Upper lobe of left lung (tissue), 6 donors: Measurements from ENCODE around the gene CCER1. TPM values are rescaled to one million over a fixed set of nuclear protein-coding genes. Genes with fewer than 3 reads are reported as not detected.

Experiments used
- ATAC-seq, 2 donors: fragments of 200-7000 bp; cut with Tn5 transposase; one replicate each; pipeline ENCODE4 v1.9.1; 2022; ENCODE audit warnings: mild to moderate bottlenecking in 2 of 2, moderate library complexity in 2 of 2; ENCODE audit not compliant: low FRiP score in 2 of 2
- DNase-seq, 2 donors: peaks; one replicate each; pipeline ENCODE4 v3.0.0-alpha.2; 2019 to 2020
- H3K27ac ChIP-seq, 4 donors: fragments of 200-600 bp; sonication (generic); one replicate each; pipeline ENCODE4 v1.5.1; 2016 to 2019
- H3K27me3 ChIP-seq, 4 donors: fragments of 200-600 bp; sonication (generic); one replicate each; pipeline ENCODE4 v1.5.1; 2017 to 2019
- H3K36me3 ChIP-seq, 4 donors: fragments of 200-600 bp; sonication (generic); one replicate each; pipeline ENCODE4 v1.5.1; 2016 to 2019
- H3K4me1 ChIP-seq, 4 donors: fragments of 200-600 bp; sonication (generic); one replicate each; pipeline ENCODE4 v1.5.1; 2018 to 2019
- H3K4me3 ChIP-seq, 4 donors: fragments of 200-600 bp; sonication (generic); one replicate each; pipeline ENCODE4 v1.5.1; 2017 to 2019; ENCODE audit warnings: mild to moderate bottlenecking in 2 of 4, moderate library complexity in 1 of 4
- H3K9me3 ChIP-seq, 4 donors: fragments of 200-600 bp; sonication (generic); one replicate each; pipeline ENCODE4 v1.5.1; 2018 to 2019
- CTCF ChIP-seq, 6 experiments: fragments of 450-650 bp in 4 of 6; fragments of 200-600 bp in 2 of 6; sonication (generic) in 2 of 6; IDR thresholded peaks; one replicate each; pipeline ENCODE4 v1.5.1; 2016 to 2019; ENCODE audit warnings: antibody characterized with exemption in 6 of 6
- EP300 ChIP-seq, 4 donors: sonication (generic); formaldehyde crosslinking; IDR thresholded peaks; one replicate each; pipeline ENCODE4 v1.5.1; 2017; ENCODE audit warnings: antibody characterized with exemption in 4 of 4, control low read depth in 2 of 4
- POLR2A ChIP-seq, 4 donors: fragments of 450-650 bp; IDR thresholded peaks; one replicate each; pipeline ENCODE4 v1.5.1; 2016 to 2017; ENCODE audit warnings: antibody characterized with exemption in 4 of 4, mild to moderate bottlenecking in 2 of 4
- POLR2AphosphoS5 ChIP-seq, 2 donors: sonication (generic); formaldehyde crosslinking; IDR thresholded peaks; one replicate each; pipeline ENCODE4 v1.5.1; 2017; ENCODE audit warnings: antibody characterized with exemption in 2 of 2
- WGBS, 2 donors: methylation state at CpG; one replicate each; pipeline ENCODE4 v1.1.5; 2017 to 2018; 5-methylcytosine and 5-hydroxymethylcytosine counted together
- total RNA-seq, 6 donors: library from RNA; depleted of rRNA in 4 of 6; stranded (reverse); fragments of >200 nt in 4 of 6; gene quantifications; one replicate each; pipeline versions ENCODE4 v1.1.0 to v1.2.1, GENCODE V29; 2016 to 2021
- donor health status: DM: no; HTN: no; CAD: no; lungs with moderate emphysema.
- donor health status: DM: no; HTN: yes; CAD: no; lungs with severe emphysema.

The CCER1 gene
- total RNA-seq, 6 donors from 2014 or later: not detected

- Histone ChIP-seq H3K4me1 (no peaks in the 10 kb centered on the region), H3K36me3 (no peaks in the 10 kb centered on the region), H3K9me3 (no peaks in the 10 kb centered on the region), H3K27ac (no peak overlapping the region), H3K4me3 (no peak overlapping the region), H3K27me3 (no peaks in the 10 kb centered on the region)
- DNase-seq (no peak), ATAC-seq (no peak)
- 61 to 74% methylated on average over 2 of the region's 2 CpGs for WGBS, 2 donors
- no peak for TF ChIP-seq POLR2A (IDR thresholded peaks at IDR 0.05)
- no peak for TF ChIP-seq POLR2AphosphoS5 (IDR thresholded peaks at IDR 0.05)
Measured at GRCh38 chr12:90995010-90995409, 40.0 kb upstream of the CCER1 start.

GRCh38 chr12:90991952-90992465, 37.0 kb upstream of the CCER1 start:
- DNase-seq (no peak), ATAC-seq (no peak)
- no peaks in the 10 kb centered on the region for H3K36me3 ChIP-seq
- no peaks in the 10 kb centered on the region for H3K27me3 ChIP-seq
- no peak overlapping the region for H3K27ac ChIP-seq
- 88 to 90% methylated on average over 3 of the region's 3 CpGs for WGBS, 2 donors
- no peaks in the 10 kb centered on the region for H3K9me3 ChIP-seq
- no peak overlapping the region for H3K4me3 ChIP-seq
- TF ChIP-seq CTCF (IDR thresholded peaks at IDR 0.05) (no peak), EP300 (IDR thresholded peaks at IDR 0.05) (no peak), POLR2AphosphoS5 (IDR thresholded peaks at IDR 0.05) (no peak), POLR2A (IDR thresholded peaks at IDR 0.05) (no peak)
- no peaks in the 10 kb centered on the region for H3K4me1 ChIP-seq

GRCh38 chr12:90990611-90991010, 35.6 kb upstream of the CCER1 start:
- no peak for TF ChIP-seq POLR2A (IDR thresholded peaks at IDR 0.05)
- TF ChIP-seq EP300 (IDR thresholded peaks at IDR 0.05): no peak
- no peak for TF ChIP-seq POLR2AphosphoS5 (IDR thresholded peaks at IDR 0.05)
- TF ChIP-seq CTCF (IDR thresholded peaks at IDR 0.05): no peak
- H3K27me3 ChIP-seq: no peaks in the 10 kb centered on the region
- no peaks in the 10 kb centered on the region for H3K4me1 ChIP-seq
- DNase-seq: no peak
- ATAC-seq: no peak
- no peaks in the 10 kb centered on the region for H3K9me3 ChIP-seq
- no peak overlapping the region for H3K27ac ChIP-seq
- no peaks in the 10 kb centered on the region for H3K36me3 ChIP-seq
- no peak overlapping the region for H3K4me3 ChIP-seq
- 61% methylated on average over 3 of the region's 3 CpGs for WGBS, 2 donors

- Histone ChIP-seq H3K27me3 (no peaks in the 10 kb centered on the region), H3K4me3 (no peak overlapping the region), H3K4me1 (no peaks in the 10 kb centered on the region), H3K27ac (no peak overlapping the region), H3K9me3 (no peaks in the 10 kb centered on the region), H3K36me3 (no peaks in the 10 kb centered on the region)
- no peak for TF ChIP-seq CTCF (IDR thresholded peaks at IDR 0.05)
- no peak for TF ChIP-seq POLR2A (IDR thresholded peaks at IDR 0.05)
- no peak for TF ChIP-seq EP300 (IDR thresholded peaks at IDR 0.05)
- TF ChIP-seq POLR2AphosphoS5 (IDR thresholded peaks at IDR 0.05): no peak
- WGBS, 2 donors: 94 to 100% methylated on average over 1 of the region's 1 CpG
- DNase-seq: no peak
- peak in 1 of 2 donors; percentile 79 for ATAC-seq
Measured at GRCh38 chr12:90989686-90990111, 34.7 kb upstream of the CCER1 start.

GRCh38 chr12:90987520-90987919, 32.5 kb upstream of the CCER1 start:
- Histone ChIP-seq H3K36me3 (no peaks in the 10 kb centered on the region), H3K4me3 (no peak overlapping the region), H3K27ac (no peak overlapping the region), H3K4me1 (no peaks in the 10 kb centered on the region), H3K27me3 (no peaks in the 10 kb centered on the region), H3K9me3 (no peaks in the 10 kb centered on the region)
- ATAC-seq: no peak
- WGBS, 2 donors: 92 to 100% methylated on average over 1 of the region's 1 CpG
- no peak for DNase-seq
- no peak for TF ChIP-seq EP300 (IDR thresholded peaks at IDR 0.05)
- TF ChIP-seq POLR2AphosphoS5 (IDR thresholded peaks at IDR 0.05): no peak
- no peak for TF ChIP-seq CTCF (IDR thresholded peaks at IDR 0.05)
- TF ChIP-seq POLR2A (IDR thresholded peaks at IDR 0.05): no peak
